OCI-LY7 (cell line): ENCODE results near the gene TAT. TPM values are rescaled to one million over a fixed set of nuclear protein-coding genes. Genes with fewer than 3 reads are reported as not detected.

Experiments
- BruUV-seq: library from RNA; stranded (reverse); fragments of 400-500 nt; replicated peaks from 2 replicates; lab custom pipeline; 2021; lab: Mats Ljungman, UMichigan
- CTCF ChIA-PET: fragments of 300-600 bp; sonication (Branson Sonifier 250); formaldehyde crosslinking; loops from one replicate; lab custom pipeline; 2022; ENCODE audit warnings: antibody characterized with exemption; ENCODE audit not compliant: unreplicated experiment; lab: Charles Lee
- POLR2A ChIA-PET: fragments of 300-600 bp; sonication (Branson Sonifier 250); formaldehyde crosslinking; loops from one replicate; lab custom pipeline; 2022; ENCODE audit warnings: antibody characterized with exemption; lab: Charles Lee
- DNase-seq: peaks from one replicate; pipeline ENCODE4 v3.0.0-alpha.2; 2015; ENCODE audit warnings: low spot score
- H2AFZ ChIP-seq: fragments of 200-600 bp; sonication (generic), shearing (Covaris generic); 2 replicates; pipeline ENCODE4 v1.6.1; 2014; ENCODE audit warnings: mild to moderate bottlenecking, antibody characterized with exemption, low read length, moderate library complexity
- H3K27ac ChIP-seq: fragments of 200-600 bp; sonication (generic); 2 replicates; pipeline ENCODE4 v1.5.1; 2014; ENCODE audit warnings: mixed run types, low read depth, mild to moderate bottlenecking, moderate library complexity, low read length, inconsistent platforms; ENCODE audit not compliant: poor library complexity, severe bottlenecking
- H3K36me3 ChIP-seq: fragments of 200-600 bp; sonication (generic); 2 replicates; pipeline ENCODE4 v1.6.1; 2014; ENCODE audit warnings: mild to moderate bottlenecking, antibody characterized with exemption, low read length, moderate library complexity, mixed read lengths; ENCODE audit not compliant: insufficient read depth
- H3K4me1 ChIP-seq: fragments of 200-600 bp; sonication (generic); 2 replicates; pipeline ENCODE4 v1.5.1; 2014; ENCODE audit warnings: mild to moderate bottlenecking, low read length; ENCODE audit not compliant: insufficient read depth, poor library complexity, severe bottlenecking
- H3K4me2 ChIP-seq: fragments of 200-600 bp; sonication (generic); 2 replicates; pipeline ENCODE4 v1.6.1; 2014; ENCODE audit warnings: mild to moderate bottlenecking, low read length
- H3K4me3 ChIP-seq: fragments of 200-600 bp; sonication (generic); 2 replicates; pipeline ENCODE4 v1.5.1; 2014; ENCODE audit warnings: mild to moderate bottlenecking, low read depth, low read length; ENCODE audit not compliant: poor library complexity, severe bottlenecking
- H3K79me2 ChIP-seq: fragments of 200-600 bp; sonication (generic); 2 replicates; pipeline ENCODE4 v1.6.1; 2016; ENCODE audit warnings: low read depth, mild to moderate bottlenecking, low read length, moderate library complexity, mixed read lengths; ENCODE audit not compliant: insufficient read depth
- H3K9me2 ChIP-seq: fragments of 200-600 bp; sonication (generic); 2 replicates; pipeline ENCODE4 v1.6.1; 2016; ENCODE audit warnings: mild to moderate bottlenecking, low read length, mixed read lengths; ENCODE audit not compliant: insufficient read depth
- H3K9me3 ChIP-seq: fragments of 200-600 bp; sonication (generic); 2 replicates; pipeline ENCODE4 v1.6.1; 2014; ENCODE audit warnings: mild to moderate bottlenecking, mixed run types, low read length, mixed read lengths
- H4K20me1 ChIP-seq: fragments of 200-600 bp; sonication (generic); 2 replicates; pipeline ENCODE4 v1.6.1; 2014; ENCODE audit warnings: mild to moderate bottlenecking, antibody characterized with exemption, low read length, moderate library complexity, mixed read lengths; ENCODE audit not compliant: insufficient read depth
- EZH2phosphoT487 ChIP-seq: fragments of 200-600 bp; sonication (generic); IDR thresholded peaks from 2 replicates; pipeline ENCODE4 v1.6.1; 2018; ENCODE audit warnings: low read depth, borderline replicate concordance, mild to moderate bottlenecking, mixed run types, antibody characterized with exemption, low read length, moderate library complexity, mixed read lengths
- intact Hi-C: fragments of 100-400 bp; cut with micrococcal nuclease; formaldehyde crosslinking; loops from one replicate; pipeline ENCODE4 v1.10.0; 2022; ENCODE audit not compliant: unreplicated experiment
- total RNA-seq, 2 experiments: library from RNA; depleted of rRNA in 1 of 2; stranded (reverse); fragments of >200 nt in 1 of 2; shearing (Covaris generic) in 1 of 2; gene quantifications; 2 replicates each; pipeline ENCODE4 v1.2.3, GENCODE V29; 2014 to 2022
- TF ChIP-seq, protein P1 (sequence below): fragments of 200-600 bp; sonication (generic); conservative IDR thresholded peaks from 2 replicates; pipeline ENCODE4 v1.5.1; 2014; ENCODE audit warnings: mild to moderate bottlenecking, antibody characterized with exemption, low read length, moderate library complexity, mixed read lengths

Gene TAT
- total RNA-seq, 2 experiments from 2014 or later = not detected

DNA sequence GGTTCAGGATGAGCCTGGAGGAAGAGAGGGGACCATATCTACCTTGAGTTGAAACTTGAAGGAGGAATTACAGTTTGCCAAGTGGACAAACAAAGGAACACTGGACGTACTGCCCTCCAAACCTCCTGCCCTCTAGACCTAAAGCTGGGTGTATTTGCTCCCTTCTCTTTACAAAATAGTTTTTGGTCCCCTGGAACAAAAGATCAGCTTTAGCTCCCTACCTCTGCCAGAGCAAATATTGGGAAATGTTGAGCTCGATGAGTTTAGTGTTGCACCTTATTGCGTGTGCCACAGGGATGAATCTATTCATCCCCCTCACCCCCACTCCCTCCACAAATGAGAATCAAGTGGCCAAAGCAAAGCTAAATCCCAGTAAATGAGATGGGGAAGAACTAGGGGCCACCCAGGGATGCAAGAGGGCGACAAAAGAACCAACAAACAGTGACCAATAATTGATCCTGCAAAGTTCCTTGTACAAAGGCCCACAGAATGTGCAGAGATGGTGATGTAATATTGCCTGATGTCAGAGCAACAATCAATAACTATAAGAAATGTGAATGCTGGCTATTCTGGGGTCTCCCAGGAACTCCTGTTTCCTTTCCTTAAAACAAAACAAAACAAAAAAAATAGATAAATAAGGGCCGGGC, 17.2 kb upstream of the TAT start:
- Histone ChIP-seq H3K4me2 (no peak overlapping the region), H3K27ac (no peak overlapping the region), H3K9me3 (no peaks in the 10 kb centered on the region), H3K36me3 (no peaks in the 10 kb centered on the region), H3K4me1 (no peaks in the 10 kb centered on the region), H2AFZ (no peak overlapping the region), H3K9me2 (no peaks in the 10 kb centered on the region), H3K4me3 (no peak overlapping the region), H3K79me2 (no peaks in the 10 kb centered on the region), H4K20me1 (no peaks in the 10 kb centered on the region)
- no peak for DNase-seq
- intact Hi-C loops = no loop called here
- POLR2A ChIA-PET = no interaction called here
- BruUV-seq = no TSS peak
- no peak for TF ChIP-seq EZH2phosphoT487
- TF ChIP-seq, protein P1, sequence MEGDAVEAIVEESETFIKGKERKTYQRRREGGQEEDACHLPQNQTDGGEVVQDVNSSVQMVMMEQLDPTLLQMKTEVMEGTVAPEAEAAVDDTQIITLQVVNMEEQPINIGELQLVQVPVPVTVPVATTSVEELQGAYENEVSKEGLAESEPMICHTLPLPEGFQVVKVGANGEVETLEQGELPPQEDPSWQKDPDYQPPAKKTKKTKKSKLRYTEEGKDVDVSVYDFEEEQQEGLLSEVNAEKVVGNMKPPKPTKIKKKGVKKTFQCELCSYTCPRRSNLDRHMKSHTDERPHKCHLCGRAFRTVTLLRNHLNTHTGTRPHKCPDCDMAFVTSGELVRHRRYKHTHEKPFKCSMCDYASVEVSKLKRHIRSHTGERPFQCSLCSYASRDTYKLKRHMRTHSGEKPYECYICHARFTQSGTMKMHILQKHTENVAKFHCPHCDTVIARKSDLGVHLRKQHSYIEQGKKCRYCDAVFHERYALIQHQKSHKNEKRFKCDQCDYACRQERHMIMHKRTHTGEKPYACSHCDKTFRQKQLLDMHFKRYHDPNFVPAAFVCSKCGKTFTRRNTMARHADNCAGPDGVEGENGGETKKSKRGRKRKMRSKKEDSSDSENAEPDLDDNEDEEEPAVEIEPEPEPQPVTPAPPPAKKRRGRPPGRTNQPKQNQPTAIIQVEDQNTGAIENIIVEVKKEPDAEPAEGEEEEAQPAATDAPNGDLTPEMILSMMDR = no peak
- CTCF ChIA-PET = no interaction called here

DNA sequence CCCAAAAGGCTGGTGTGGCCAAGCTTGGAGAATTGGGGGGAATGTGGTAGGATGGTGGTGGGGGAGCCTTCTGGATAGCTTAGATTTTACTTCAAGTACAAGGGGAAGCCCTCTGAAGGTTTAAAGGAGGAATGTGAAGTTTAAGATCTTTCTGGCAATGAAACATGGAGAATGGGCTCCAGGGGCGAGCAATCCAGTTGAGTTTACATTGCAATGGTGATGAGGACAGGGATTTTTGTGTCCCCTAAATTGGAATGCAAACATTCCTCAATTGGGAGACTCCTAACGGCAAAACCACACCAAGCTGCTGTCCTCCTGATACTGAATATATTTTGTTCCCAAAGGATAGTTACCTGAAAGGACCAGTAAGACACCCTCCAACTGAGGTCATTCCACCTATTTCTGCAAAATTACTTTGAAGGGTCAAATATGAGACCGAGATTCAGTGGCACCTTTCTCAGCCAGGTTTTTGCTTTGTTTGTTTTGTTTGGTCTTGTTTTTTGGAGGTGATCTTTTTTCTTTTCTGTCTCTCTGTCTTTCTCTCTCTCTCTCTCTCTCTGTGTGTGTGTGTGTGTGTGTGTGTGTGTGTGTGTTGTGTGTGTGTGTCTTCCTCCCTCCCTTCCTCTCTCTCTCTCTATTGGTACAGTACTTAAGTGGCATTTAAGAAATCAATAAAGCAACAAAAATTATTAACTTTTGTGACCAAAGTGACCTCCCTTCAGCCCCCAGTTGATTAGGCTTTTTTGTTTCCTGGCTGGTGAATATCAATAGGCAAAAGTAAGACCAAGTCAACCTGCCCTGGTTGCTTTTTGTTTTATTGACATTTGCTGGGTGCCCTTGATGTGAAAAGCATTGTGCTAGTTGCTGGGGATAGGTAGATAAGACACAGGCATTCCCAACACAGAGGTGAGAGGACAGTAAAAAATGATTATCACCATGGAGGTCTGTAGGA, 16.4 kb upstream of the TAT start:
- Histone ChIP-seq H4K20me1 (no peaks in the 10 kb centered on the region), H3K9me2 (no peaks in the 10 kb centered on the region), H3K27ac (no peak overlapping the region), H3K36me3 (no peaks in the 10 kb centered on the region), H3K4me3 (no peak overlapping the region), H3K4me2 (no peak overlapping the region), H2AFZ (no peak overlapping the region), H3K9me3 (no peaks in the 10 kb centered on the region), H3K4me1 (no peaks in the 10 kb centered on the region), H3K79me2 (no peaks in the 10 kb centered on the region)
- DNase-seq = no peak
- no peak for TF ChIP-seq EZH2phosphoT487
- TF ChIP-seq, protein P1 = no peak
- BruUV-seq = no TSS peak
- ChIA-PET CTCF (no interaction called here), POLR2A (interaction anchor here (1.2 kb wide), 1 partner anchor 9 kb away, joined by 4 read pairs; no protein-coding TSS in a partner anchor)
- intact Hi-C loops = no loop called here
